ENCODE results near the gene POLR3E. TPM values are rescaled to one million over a fixed set of nuclear protein-coding genes. Genes with fewer than 3 reads are reported as not detected.

The POLR3E gene
- total and polyA plus RNA-seq, 3 experiments from 2014 or later, result 14.9 to 116 (median 103) TPM

DNA sequence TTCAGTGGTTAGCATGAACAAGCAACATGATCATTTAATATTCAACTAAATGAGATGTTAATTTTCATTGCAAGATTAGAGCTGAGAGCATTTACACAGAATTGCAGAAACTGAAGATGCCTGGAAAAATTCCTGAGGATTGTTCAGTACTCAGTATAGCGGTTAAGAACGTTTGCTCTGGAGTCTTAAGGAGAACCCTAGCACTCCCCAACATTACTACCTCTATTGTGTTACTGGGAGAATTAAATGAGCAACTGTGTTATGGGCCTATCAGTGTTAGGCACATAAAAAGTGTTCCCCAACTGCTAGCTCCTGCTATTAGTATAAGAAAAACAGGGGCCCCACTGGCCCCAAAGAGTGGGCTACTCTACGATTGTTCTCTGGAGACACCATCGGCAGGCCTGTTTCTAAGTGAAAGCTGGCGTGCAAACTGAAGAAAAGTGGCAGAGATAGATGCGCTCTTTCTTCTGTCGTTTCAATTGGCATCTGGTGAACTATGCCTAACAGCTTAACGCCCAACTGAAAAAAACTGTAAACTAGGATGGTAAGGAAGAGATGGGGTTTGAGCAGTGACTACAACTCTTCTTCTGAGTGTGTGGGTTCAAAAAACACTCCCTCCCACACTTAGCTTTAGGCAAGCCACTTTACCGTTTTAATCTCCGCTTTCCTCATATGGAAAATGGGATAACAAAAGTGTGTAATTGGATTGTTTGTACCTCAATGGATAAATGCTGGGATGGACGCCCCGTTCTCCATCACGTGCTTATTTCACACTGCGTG lies 75.9 kb downstream of the POLR3E start:
- peak overlapping the region; percentile 81 for H3K27ac ChIP-seq (ENCODE audit: low read depth, low read length)
- H3K4me1 Mint-ChIP-seq, result peaks cover 49 to 64% (median 61%) of the 10 kb centered on the region in 3 donors
- DNase-seq, result peak in 1 of 5 donors; percentile 24

DNA sequence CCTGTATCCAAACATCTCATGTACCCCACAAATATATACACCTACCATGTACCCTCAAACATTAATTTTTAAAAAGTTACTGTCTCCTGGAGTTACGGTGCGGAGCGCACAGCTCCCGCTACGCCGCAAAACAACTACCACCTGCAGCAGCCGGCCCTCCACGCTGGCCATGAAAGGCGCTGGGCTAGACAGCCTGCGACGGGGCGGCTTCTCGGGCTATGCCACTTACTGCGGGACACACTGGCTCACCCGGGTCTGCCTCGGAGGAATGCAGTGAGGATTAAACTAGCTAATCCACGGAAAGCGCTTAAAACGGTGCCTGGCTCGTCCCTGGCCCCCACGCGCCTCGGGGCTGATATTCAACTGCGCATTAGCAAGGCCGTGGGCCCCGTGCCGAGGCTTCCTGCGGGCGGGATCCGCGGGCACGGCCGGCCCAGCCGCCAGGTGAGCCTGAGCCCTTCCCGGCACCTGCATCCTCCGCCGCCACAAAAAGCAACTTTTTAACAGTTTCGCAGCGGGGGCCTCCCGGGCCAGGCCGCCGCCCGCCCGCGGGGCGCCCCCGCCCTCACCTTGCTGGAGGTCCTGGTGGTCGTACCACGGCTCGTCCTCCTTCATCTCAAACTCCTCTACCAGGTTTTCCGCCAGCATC lies 76.6 kb downstream of the POLR3E start:
- POLR2A ChIA-PET, result interaction anchor here (0.6 to 4.5 kb wide), 7 partner anchors 12 to 222 kb away, joined by 3 to 45 read pairs (median 4); no protein-coding TSS in a partner anchor
- Mint-ChIP-seq H3K9me3 (no peaks in the 10 kb centered on the region), H3K36me3 (peaks cover 0 to 38% (median 0%) of the 10 kb centered on the region in 3 donors), H3K27me3 (no peaks in the 10 kb centered on the region), H3K4me1 (peaks cover 44 to 58% (median 56%) of the 10 kb centered on the region in 3 donors), H3K4me3 (peak overlapping the region; percentile 88 to 97 (median 95)), H3K27ac (peak overlapping the region; percentile 75 to 99 (median 92))
- Histone ChIP-seq H3K27me3 (ENCODE audit: insufficient read depth, low read length, poor library complexity, severe bottlenecking) (no peaks in the 10 kb centered on the region), H3K36me3 (ENCODE audit: insufficient read depth, low read length) (no peaks in the 10 kb centered on the region), H3K4me3 (ENCODE audit: low read length) (peak overlapping the region; percentile 79), H3K4me1 (ENCODE audit: insufficient read depth, low read length) (peaks cover 46% of the 10 kb centered on the region), H3K27ac (ENCODE audit: low read depth, low read length) (peak overlapping the region; percentile 81), H3K9me3 (ENCODE audit: low read length) (no peaks in the 10 kb centered on the region)
- DNase-seq, result peak; percentile 18 to 55 (median 38)
- CTCF ChIA-PET, result interaction anchor here (0.9 to 2.3 kb wide), 6 partner anchors 14 to 55 kb away, joined by 4 to 9 read pairs (median 6); no protein-coding TSS in a partner anchor

More for the DNA sequence above, 75.9 kb downstream of the POLR3E start:
- H3K27me3 Mint-ChIP-seq, result no peaks in the 10 kb centered on the region
- Histone ChIP-seq H3K27me3 (ENCODE audit: insufficient read depth, low read length, poor library complexity, severe bottlenecking) (no peaks in the 10 kb centered on the region), H3K36me3 (ENCODE audit: insufficient read depth, low read length) (no peaks in the 10 kb centered on the region), H3K9me3 (ENCODE audit: low read length) (no peaks in the 10 kb centered on the region), H3K4me3 (ENCODE audit: low read length) (peak overlapping the region; percentile 79), H3K4me1 (ENCODE audit: insufficient read depth, low read length) (peaks cover 53% of the 10 kb centered on the region)
- peaks cover 0 to 42% (median 0%) of the 10 kb centered on the region in 3 donors for H3K36me3 Mint-ChIP-seq
- POLR2A ChIA-PET, result interaction anchor here (0.6 to 4.5 kb wide), 8 partner anchors 9 to 222 kb away, joined by 3 to 45 read pairs (median 4); no protein-coding TSS in a partner anchor
- peak overlapping the region; percentile 75 to 99 (median 92) for H3K27ac Mint-ChIP-seq
- H3K9me3 Mint-ChIP-seq, result no peaks in the 10 kb centered on the region
- CTCF ChIA-PET, result interaction anchor here (0.7 to 2.3 kb wide), 6 partner anchors 9 to 54 kb away, joined by 4 to 9 read pairs (median 6); no protein-coding TSS in a partner anchor
- H3K4me3 Mint-ChIP-seq, result peak overlapping the region; percentile 88 to 97 (median 95)

DNA sequence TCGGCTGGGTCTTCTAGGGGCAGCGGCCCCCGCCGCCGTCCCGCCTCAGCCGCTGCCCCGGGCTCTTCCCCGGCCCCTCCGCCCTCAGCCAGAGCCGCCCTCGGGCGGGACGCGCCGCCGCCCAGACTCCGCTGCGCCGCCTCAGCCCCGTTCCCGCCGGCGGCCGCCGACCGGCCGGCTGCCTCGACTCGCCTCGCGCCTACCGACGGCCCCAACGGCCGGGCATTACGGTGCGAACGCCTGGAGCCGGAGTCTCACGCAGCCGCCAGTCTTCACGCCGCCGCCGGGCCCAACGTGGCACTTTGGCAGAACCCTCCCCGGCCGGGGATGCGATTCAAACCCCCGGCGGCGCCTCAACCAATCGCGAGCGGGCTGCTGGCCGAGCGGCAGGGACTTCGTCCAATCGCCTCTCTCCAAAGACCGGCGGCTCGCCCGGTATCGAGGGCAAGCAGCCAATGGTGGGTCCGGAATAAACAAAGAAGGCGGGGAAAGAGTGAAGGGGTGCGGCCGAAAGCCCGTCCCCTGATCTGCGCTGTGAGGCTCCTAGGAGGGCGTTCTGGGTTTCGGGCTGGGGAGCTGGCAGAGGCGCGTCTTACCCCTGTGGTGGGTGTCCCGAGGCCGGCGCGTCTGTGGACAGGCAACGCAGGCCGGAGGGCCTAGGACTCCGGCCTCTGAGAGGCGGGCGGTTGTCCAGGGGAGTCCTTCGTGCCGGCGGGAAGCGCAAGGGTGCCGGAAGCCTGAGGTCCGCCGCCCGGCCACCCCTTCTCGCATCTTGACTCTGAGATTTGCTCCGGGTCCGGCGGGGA lies 77.3 kb downstream of the POLR3E start, which contains the start of gene CDR2:
Gene CDR2 (minus strand): TSS at position 309 of the 806 bp plus-strand sequence. CDS start 310 bp downstream, outside the sequence.
- ChIA-PET POLR2A (interaction anchor here (1.0 to 4.5 kb wide), 4 partner anchors 16 to 183 kb away, joined by 3 to 45 read pairs (median 6); no protein-coding TSS in a partner anchor), CTCF (interaction anchor here (1.2 to 2.1 kb wide), 3 partner anchors 10 to 53 kb away, joined by 3 to 9 read pairs (median 5); no protein-coding TSS in a partner anchor)
- H3K4me1 Mint-ChIP-seq, result peaks cover 37 to 51% (median 49%) of the 10 kb centered on the region in 3 donors
- H3K4me3 Mint-ChIP-seq, result peak within 1 kb of the TSS; percentile 88 to 97 (median 95)
- peak within 1 kb of the TSS; percentile 75 to 99 (median 92) for H3K27ac Mint-ChIP-seq
- peaks cover 0 to 35% (median 0%) of the 10 kb centered on the region in 3 donors for H3K36me3 Mint-ChIP-seq
- H3K27me3 Mint-ChIP-seq, result no peaks in the 10 kb centered on the region
- Histone ChIP-seq H3K36me3 (ENCODE audit: insufficient read depth, low read length) (no peaks in the 10 kb centered on the region), H3K27me3 (ENCODE audit: insufficient read depth, low read length, poor library complexity, severe bottlenecking) (no peaks in the 10 kb centered on the region), H3K4me1 (ENCODE audit: insufficient read depth, low read length) (peaks cover 38% of the 10 kb centered on the region), H3K4me3 (ENCODE audit: low read length) (peak within 1 kb of the TSS; percentile 81), H3K9me3 (ENCODE audit: low read length) (no peaks in the 10 kb centered on the region), H3K27ac (ENCODE audit: low read depth, low read length) (peak within 1 kb of the TSS; percentile 81)
- no peaks in the 10 kb centered on the region for H3K9me3 Mint-ChIP-seq
- peak; percentile 98 to 99 (median 98) for DNase-seq

DNA sequence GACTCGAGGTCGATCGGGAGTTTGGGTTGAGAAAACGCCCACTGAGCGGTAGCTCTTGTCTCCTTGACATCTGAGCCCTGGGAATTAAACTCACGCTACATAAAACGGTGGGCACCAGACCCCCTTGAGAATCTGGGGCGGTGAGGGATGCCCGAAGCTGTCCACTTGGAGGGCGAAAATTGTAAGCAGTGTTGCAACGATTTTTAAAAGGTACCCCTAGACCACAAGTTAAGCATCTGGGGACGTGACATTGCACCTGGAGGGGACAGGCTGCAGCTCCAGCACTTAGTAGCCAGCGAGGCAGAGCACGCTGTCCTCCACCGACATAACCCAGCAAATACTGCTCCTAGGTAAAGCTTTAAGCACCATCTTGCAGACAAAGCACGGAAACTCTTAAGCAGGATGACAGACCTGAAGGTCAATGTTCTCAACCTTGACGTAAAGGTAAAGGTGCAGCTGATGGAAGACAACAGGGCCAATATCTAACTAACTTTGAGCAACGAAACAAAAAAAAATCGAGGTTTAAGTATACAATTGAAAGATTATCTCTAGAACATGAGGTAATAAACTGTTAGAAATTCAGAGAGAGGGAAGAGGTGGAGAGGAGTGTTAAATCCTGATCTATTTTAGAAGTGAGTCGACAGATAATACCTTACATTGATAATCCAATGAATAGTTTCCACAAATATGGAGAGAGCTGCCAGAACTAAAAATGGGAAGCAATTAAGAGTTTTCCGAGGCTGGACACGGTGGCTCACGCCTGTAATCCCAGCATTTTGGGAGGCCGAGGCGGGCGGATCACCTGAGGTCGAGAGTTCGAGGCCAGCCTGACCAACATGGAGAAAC lies 78.1 kb downstream of the POLR3E start:
- Mint-ChIP-seq H3K27me3 (no peaks in the 10 kb centered on the region), H3K4me1 (peaks cover 30 to 43% (median 43%) of the 10 kb centered on the region in 3 donors), H3K9me3 (no peaks in the 10 kb centered on the region), H3K27ac (peak overlapping the region in 6 of 8 donors; percentile 66 to 92 (median 84)), H3K36me3 (peaks cover 0 to 34% (median 0%) of the 10 kb centered on the region in 3 donors), H3K4me3 (peak overlapping the region; percentile 88 to 97 (median 94))
- ChIA-PET CTCF (interaction anchor here (1.2 to 1.7 kb wide), 2 partner anchors 9 to 54 kb away, joined by 3 to 5 read pairs; no protein-coding TSS in a partner anchor), POLR2A (interaction anchor here (1.0 to 4.5 kb wide), 4 partner anchors 17 to 184 kb away, joined by 3 to 45 read pairs (median 6); no protein-coding TSS in a partner anchor)
- Histone ChIP-seq H3K4me3 (ENCODE audit: low read length) (peak overlapping the region; percentile 81), H3K27me3 (ENCODE audit: insufficient read depth, low read length, poor library complexity, severe bottlenecking) (no peaks in the 10 kb centered on the region), H3K27ac (ENCODE audit: low read depth, low read length) (peak overlapping the region; percentile 27), H3K36me3 (ENCODE audit: insufficient read depth, low read length) (no peaks in the 10 kb centered on the region), H3K4me1 (ENCODE audit: insufficient read depth, low read length) (peaks cover 34% of the 10 kb centered on the region), H3K9me3 (ENCODE audit: low read length) (no peaks in the 10 kb centered on the region)
- DNase-seq, result no peak

DNA sequence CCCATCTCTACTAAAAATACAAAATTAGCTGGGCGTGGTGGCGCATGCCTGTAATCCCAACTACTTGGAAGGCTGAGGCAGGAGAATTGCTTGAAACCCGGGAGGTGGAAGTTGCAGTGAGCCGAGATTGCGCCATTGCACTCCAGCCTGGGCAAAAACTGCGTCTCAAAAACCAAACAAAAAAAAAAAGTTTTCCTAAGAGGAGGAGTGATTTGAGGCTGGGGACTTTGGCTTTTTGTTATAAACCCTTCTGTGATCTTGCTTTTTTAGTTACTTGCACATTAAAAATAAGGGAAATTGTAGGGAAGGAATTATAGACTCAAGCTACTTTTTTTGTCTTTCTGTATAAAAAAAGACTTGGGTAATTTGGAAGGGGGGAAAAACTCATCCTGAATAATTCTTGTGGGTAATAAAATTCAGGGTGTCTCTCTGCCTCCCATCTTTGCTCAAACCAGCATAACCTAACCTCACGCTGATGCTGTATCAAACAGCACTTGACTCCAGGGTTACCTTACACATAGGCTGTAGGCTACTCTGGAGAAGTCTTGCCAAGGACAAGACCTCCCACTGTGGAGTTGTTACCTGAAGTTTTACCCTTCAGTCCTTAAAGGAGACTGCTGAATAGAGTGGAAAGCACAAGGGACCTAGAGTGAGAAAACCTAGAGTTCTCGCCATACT lies 78.9 kb downstream of the POLR3E start:
- H3K27ac Mint-ChIP-seq, result peak overlapping the region in 1 of 8 donors; percentile 41
- no peaks in the 10 kb centered on the region for H3K27me3 Mint-ChIP-seq
- ChIA-PET CTCF (interaction anchor here (1.2 to 1.7 kb wide), 2 partner anchors 8 to 55 kb away, joined by 3 to 5 read pairs; no protein-coding TSS in a partner anchor), POLR2A (interaction anchor here (1.2 to 4.5 kb wide), 2 partner anchors 18 to 36 kb away, joined by 3 to 45 read pairs; no protein-coding TSS in a partner anchor)
- H3K36me3 Mint-ChIP-seq, result peaks cover 0 to 27% (median 0%) of the 10 kb centered on the region in 3 donors
- Histone ChIP-seq H3K27ac (ENCODE audit: low read depth, low read length) (no peak overlapping the region), H3K27me3 (ENCODE audit: insufficient read depth, low read length, poor library complexity, severe bottlenecking) (no peaks in the 10 kb centered on the region), H3K4me3 (ENCODE audit: low read length) (no peak overlapping the region), H3K4me1 (ENCODE audit: insufficient read depth, low read length) (peaks cover 36% of the 10 kb centered on the region), H3K36me3 (ENCODE audit: insufficient read depth, low read length) (no peaks in the 10 kb centered on the region), H3K9me3 (ENCODE audit: low read length) (no peaks in the 10 kb centered on the region)
- H3K4me1 Mint-ChIP-seq, result peaks cover 28 to 43% (median 37%) of the 10 kb centered on the region in 3 donors
- no peak for DNase-seq
- H3K4me3 Mint-ChIP-seq, result peak overlapping the region; percentile 9 to 97 (median 93)
- no peaks in the 10 kb centered on the region for H3K9me3 Mint-ChIP-seq

DNA sequence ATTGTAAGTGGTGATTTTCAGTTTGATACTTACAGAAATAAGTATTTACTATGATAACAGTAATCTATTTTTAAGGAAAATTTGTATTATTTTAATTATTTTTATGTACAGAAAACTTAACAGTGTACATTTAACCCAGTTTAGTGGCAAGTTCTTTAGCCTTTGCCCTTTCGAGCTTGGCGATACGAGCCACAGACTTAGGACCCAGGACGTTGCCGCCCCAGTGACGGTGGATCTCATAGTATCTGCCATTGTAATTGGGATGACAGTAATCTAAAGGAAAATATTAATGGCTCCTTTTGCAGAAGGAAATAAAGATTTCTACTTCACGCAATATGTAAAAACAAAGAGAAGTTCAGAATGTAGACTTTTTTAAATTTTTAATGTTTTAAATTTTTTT lies 82.4 kb downstream of the POLR3E start:
- Mint-ChIP-seq H3K27me3 (no peaks in the 10 kb centered on the region), H3K9me3 (no peaks in the 10 kb centered on the region), H3K4me1 (peaks cover 19 to 30% (median 20%) of the 10 kb centered on the region in 3 donors), H3K36me3 (peaks cover 0 to 2% (median 0%) of the 10 kb centered on the region in 3 donors), H3K4me3 (no peak overlapping the region), H3K27ac (no peak overlapping the region)
- Histone ChIP-seq H3K27me3 (ENCODE audit: insufficient read depth, low read length, poor library complexity, severe bottlenecking) (no peaks in the 10 kb centered on the region), H3K36me3 (ENCODE audit: insufficient read depth, low read length) (no peaks in the 10 kb centered on the region), H3K27ac (ENCODE audit: low read depth, low read length) (no peak overlapping the region), H3K9me3 (ENCODE audit: low read length) (no peaks in the 10 kb centered on the region), H3K4me1 (ENCODE audit: insufficient read depth, low read length) (peaks cover 31% of the 10 kb centered on the region), H3K4me3 (ENCODE audit: low read length) (no peak overlapping the region)
- POLR2A ChIA-PET, result no interaction called here
- DNase-seq, result no peak
- CTCF ChIA-PET, result no interaction called here
